ENCODE data around the gene VPS52.

Gene VPS52

DNA sequence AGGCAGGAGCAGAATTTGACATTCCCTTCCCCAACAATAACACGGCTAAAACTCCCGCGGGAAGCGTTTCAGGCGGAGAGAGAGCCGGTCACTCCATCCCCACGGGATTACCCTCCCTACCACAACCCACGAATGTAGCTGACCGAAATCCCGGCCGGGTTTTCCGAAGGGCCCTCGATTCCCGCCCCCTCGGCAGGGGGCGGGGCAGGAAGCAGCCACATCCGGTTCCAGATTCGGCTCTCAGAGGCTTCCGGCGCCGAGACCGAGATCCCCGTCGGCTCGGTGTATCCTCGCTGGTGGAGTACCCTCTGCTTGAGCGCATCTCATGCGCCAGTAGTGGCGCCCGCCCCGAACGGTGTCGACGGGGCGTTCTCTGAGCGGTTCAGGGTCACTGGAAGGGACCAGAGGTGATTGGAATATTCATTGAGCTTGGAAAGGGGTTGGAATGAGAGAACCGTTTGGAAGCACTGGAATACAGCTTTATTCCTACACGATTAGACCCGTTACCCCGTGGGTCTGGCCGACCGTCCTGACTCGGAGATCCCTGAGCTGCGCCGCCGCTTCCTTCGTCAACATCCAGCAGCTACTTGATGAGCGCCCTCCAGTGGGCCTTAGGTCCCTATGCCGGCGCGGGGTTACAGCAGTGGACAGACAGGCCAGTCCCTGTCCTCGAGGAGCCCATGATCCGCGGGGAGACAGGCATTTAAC, 27.7 kb upstream of the VPS52 start:
- peaks cover 15% of the 10 kb centered on the region for H3K36me3 ChIP-seq (replicated peaks; ENCODE audit: low read depth, low read length)
- no peaks in the 10 kb centered on the region for H3K27me3 ChIP-seq (ENCODE audit: low read depth, low read length)
- peak overlapping the region; percentile 100 for H3K4me2 ChIP-seq (ENCODE audit: low read length)
- peak overlapping the region; percentile 98 for H3K27ac ChIP-seq (ENCODE audit: low read length)
- peak overlapping the region; percentile 99 for H3K4me3 ChIP-seq (ENCODE audit: low read length)
- H3K4me1 ChIP-seq (ENCODE audit: low read length): peaks cover 16% of the 10 kb centered on the region
- peaks cover 8% of the 10 kb centered on the region; the same call in 1 of the 2 replicates for H3K79me2 ChIP-seq (ENCODE audit: low read length)
- H3K9me3 ChIP-seq (ENCODE audit: insufficient read depth, low read length): no peaks in the 10 kb centered on the region
- no peaks in the 10 kb centered on the region for H4K20me1 ChIP-seq (ENCODE audit: insufficient read depth, low read length)
- H3K9ac ChIP-seq (ENCODE audit: low read length): peak overlapping the region; percentile 95
- TF ChIP-seq EZH2phosphoT487 (IDR thresholded peaks at IDR 0.05; ENCODE audit: low read depth): no peak
- TF ChIP-seq, protein P1, sequence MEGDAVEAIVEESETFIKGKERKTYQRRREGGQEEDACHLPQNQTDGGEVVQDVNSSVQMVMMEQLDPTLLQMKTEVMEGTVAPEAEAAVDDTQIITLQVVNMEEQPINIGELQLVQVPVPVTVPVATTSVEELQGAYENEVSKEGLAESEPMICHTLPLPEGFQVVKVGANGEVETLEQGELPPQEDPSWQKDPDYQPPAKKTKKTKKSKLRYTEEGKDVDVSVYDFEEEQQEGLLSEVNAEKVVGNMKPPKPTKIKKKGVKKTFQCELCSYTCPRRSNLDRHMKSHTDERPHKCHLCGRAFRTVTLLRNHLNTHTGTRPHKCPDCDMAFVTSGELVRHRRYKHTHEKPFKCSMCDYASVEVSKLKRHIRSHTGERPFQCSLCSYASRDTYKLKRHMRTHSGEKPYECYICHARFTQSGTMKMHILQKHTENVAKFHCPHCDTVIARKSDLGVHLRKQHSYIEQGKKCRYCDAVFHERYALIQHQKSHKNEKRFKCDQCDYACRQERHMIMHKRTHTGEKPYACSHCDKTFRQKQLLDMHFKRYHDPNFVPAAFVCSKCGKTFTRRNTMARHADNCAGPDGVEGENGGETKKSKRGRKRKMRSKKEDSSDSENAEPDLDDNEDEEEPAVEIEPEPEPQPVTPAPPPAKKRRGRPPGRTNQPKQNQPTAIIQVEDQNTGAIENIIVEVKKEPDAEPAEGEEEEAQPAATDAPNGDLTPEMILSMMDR (IDR thresholded peaks at IDR 0.05; ENCODE audit: low read depth, low read length): peak; percentile 30
- no peak overlapping the region for H2AFZ ChIP-seq (ENCODE audit: low read depth, low read length)

DNA sequence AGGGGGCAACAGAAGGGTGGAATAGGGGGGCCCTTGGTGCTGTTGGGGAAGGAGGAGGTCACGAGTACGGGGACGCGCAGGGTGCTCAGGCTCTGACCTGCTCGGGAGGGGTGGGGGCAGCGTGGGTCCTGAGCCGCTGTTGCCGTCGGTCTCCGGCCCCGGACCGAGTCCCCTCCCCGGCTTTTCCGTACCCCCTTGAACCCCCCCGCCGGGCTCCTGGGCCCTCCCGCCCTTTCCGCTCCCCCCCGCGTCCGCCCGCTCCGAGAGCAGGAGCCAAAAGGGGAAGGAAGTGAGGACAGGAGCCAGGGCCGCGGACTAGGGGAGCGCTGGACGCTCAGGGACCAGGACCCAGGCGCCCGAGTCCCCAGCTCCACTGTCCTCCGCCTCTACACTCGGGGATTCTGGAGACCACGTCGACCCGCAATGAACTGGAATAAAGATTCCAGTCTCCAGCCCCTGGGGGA, 27.1 kb upstream of the VPS52 start, which contains the start of gene RGL2:
TSS of gene RGL2 (minus strand) at position 170 of the 464 bp plus-strand sequence. CDS start 332 bp downstream, outside the sequence.
- Histone ChIP-seq H3K9ac (ENCODE audit: low read length) (peak within 1 kb of the TSS; percentile 95), H3K4me3 (ENCODE audit: low read length) (peak within 1 kb of the TSS; percentile 99), H4K20me1 (ENCODE audit: insufficient read depth, low read length) (no peaks in the 10 kb centered on the region), H2AFZ (ENCODE audit: low read depth, low read length) (no peak within 1 kb of the TSS), H3K4me1 (ENCODE audit: low read length) (peaks cover 16% of the 10 kb centered on the region), H3K36me3 (replicated peaks; ENCODE audit: low read depth, low read length) (peaks cover 13% of the 10 kb centered on the region), H3K27ac (ENCODE audit: low read length) (peak within 1 kb of the TSS; percentile 98), H3K79me2 (ENCODE audit: low read length) (peaks cover 4% of the 10 kb centered on the region; the same call in 1 of the 2 replicates), H3K4me2 (ENCODE audit: low read length) (peak within 1 kb of the TSS; percentile 100), H3K27me3 (ENCODE audit: low read depth, low read length) (no peaks in the 10 kb centered on the region), H3K9me3 (ENCODE audit: insufficient read depth, low read length) (no peaks in the 10 kb centered on the region)
- TF ChIP-seq, protein P1 (IDR thresholded peaks at IDR 0.05; ENCODE audit: low read depth, low read length): no peak
- TF ChIP-seq EZH2phosphoT487 (IDR thresholded peaks at IDR 0.05; ENCODE audit: low read depth): no peak

DNA sequence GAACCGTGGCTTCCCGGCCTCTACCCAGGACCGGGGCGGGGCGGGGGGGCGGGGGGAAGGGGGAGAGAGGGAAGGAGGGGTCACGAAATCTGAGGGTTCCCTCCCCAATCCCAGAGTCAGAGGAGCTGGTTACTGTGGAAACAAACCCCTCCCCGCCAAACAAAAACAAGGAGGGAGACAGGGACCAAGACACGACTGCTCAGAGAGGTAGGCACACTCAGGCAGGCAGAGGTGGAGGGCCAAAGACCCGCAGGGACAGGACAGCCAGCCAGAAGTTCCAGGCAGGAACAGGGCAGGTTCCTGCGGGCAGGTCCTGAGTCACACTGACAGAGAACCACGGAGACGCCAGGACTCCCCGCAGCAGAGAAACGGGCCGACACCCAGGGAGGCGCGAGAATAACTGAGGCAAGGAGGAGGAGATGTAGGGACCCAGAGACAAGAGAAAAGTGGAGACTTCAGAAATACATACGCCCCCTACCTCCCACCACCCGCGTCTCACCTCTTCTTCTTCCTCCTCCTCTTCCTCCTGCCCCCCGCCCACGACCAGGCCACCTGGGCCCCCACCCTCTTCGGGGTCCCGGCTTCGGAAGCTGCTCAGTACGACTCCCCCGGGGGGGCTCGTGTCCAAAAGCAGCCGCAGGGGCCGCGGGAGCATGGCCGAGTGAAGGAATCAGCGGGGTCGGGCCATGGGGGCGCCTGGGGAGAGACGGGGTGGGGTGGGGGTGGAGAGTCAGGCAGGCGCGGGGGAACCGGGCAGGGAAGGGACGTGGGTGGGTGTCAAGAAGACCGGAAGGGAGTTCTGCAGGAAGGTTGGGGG, 26.5 kb upstream of the VPS52 start:
- Histone ChIP-seq H3K4me2 (ENCODE audit: low read length) (peak overlapping the region; percentile 100), H4K20me1 (ENCODE audit: insufficient read depth, low read length) (no peaks in the 10 kb centered on the region), H3K27ac (ENCODE audit: low read length) (peak overlapping the region; percentile 98), H2AFZ (ENCODE audit: low read depth, low read length) (no peak overlapping the region), H3K27me3 (ENCODE audit: low read depth, low read length) (no peaks in the 10 kb centered on the region), H3K79me2 (ENCODE audit: low read length) (peaks cover 4% of the 10 kb centered on the region; the same call in 1 of the 2 replicates), H3K9me3 (ENCODE audit: insufficient read depth, low read length) (no peaks in the 10 kb centered on the region), H3K4me3 (ENCODE audit: low read length) (peak overlapping the region; percentile 99), H3K4me1 (ENCODE audit: low read length) (peaks cover 16% of the 10 kb centered on the region), H3K9ac (ENCODE audit: low read length) (peak overlapping the region; percentile 95), H3K36me3 (replicated peaks; ENCODE audit: low read depth, low read length) (peaks cover 11% of the 10 kb centered on the region)
- no peak for TF ChIP-seq EZH2phosphoT487 (IDR thresholded peaks at IDR 0.05; ENCODE audit: low read depth)
- TF ChIP-seq, protein P1 (IDR thresholded peaks at IDR 0.05; ENCODE audit: low read depth, low read length): no peak

Measured in OCI-LY3 (cell line).